Memory B cell (primary cell): ENCODE data around the gene ACKR3.

Experiments used
- ATAC-seq: fragments of 150-1000 bp; cut with Tn5 transposase; 2 replicates; pipeline ENCODE4 v1.10.0; 2021; ENCODE audit warnings: low read depth, mild to moderate bottlenecking, moderate library complexity
- DNase-seq, 2 donors: peaks; one replicate each; pipeline ENCODE4 v3.0.0; 2022; ENCODE audit warnings: low spot score in 2 of 2
- H3K27ac Mint-ChIP-seq: one replicate; pipeline ENCODE4 v1.8.0; 2022; ENCODE audit warnings: mild to moderate bottlenecking, moderate library complexity, mixed read lengths
- H3K27me3 Mint-ChIP-seq: one replicate; pipeline ENCODE4 v1.8.0; 2022; ENCODE audit warnings: mixed read lengths
- H3K36me3 Mint-ChIP-seq: one replicate; pipeline ENCODE4 v1.8.0; 2022; ENCODE audit warnings: mild to moderate bottlenecking, mixed read lengths
- H3K4me1 Mint-ChIP-seq: one replicate; pipeline ENCODE4 v1.8.0; 2022; ENCODE audit warnings: mixed read lengths
- H3K4me3 Mint-ChIP-seq: one replicate; pipeline ENCODE4 v1.8.0; 2022; ENCODE audit warnings: mild to moderate bottlenecking, moderate library complexity, mixed read lengths
- H3K9me3 Mint-ChIP-seq: one replicate; pipeline ENCODE4 v1.8.0; 2022; ENCODE audit warnings: mixed read lengths

Gene ACKR3

DNA sequence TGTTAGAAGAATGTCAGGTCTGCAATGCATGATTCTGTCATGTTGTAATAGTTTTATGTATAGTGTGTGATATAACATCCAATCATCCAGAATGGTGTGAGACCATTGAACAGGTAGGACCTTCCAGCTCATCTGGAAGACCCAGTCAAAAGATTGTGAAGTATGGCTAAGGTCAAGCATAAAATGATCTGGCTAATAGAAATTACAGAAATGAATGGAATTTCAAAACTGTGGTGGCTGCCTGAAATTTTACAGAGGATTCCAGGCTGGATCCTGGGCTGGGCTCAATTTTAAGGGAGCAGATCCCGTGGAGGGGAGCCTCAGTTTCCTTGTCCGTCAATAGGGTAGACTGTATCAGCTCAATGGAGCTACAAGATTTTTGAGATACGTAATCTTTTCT lies 39.1 kb downstream of the ACKR3 start:
- no peaks in the 10 kb centered on the region for H3K9me3 Mint-ChIP-seq
- H3K27ac Mint-ChIP-seq = no peak overlapping the region
- H3K27me3 Mint-ChIP-seq = peaks cover 27% of the 10 kb centered on the region
- ATAC-seq = no peak
- H3K36me3 Mint-ChIP-seq = no peaks in the 10 kb centered on the region
- H3K4me3 Mint-ChIP-seq = no peak overlapping the region
- no peak for DNase-seq
- H3K4me1 Mint-ChIP-seq = peaks cover 4% of the 10 kb centered on the region

DNA sequence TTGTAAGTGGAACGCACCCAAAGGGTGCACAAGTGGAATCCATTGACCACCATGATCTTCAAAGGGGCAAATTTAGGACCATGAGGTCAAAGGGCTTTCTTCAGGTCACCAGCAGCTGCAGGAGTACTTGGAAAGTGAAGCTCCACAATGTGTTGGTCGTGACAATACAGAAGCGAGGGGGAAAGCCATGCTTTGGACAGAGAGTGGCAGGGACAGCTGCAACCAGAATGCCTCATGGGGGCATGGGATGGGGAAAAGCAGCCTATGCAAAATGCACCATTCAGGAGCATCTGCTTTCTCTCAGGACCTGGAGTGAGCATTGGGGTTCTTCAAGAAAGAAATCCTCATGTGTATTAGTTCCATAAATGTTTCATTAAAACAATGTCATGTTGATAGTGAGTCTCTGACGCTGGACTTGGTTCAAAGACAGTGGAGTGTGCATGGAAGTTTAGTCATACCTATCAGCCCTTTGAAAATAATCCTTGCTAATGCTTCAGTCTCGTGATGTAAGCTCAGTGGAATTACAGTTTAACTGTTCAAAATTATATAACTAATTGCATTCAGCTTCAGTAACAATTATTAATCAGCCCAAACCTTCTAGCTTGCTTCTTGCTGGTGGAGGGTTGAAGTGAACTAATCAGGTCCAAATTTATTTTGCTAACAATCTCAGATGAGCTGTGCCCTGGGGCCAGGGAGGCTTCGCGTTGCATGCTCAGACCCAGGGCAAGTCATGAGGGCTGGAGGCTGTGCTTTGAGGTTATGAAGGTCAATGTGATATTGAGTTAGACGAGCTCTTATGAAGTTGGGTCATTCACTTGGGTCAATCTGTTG lies 41.6 kb downstream of the ACKR3 start:
- Mint-ChIP-seq H3K4me3 (no peak overlapping the region), H3K4me1 (no peaks in the 10 kb centered on the region), H3K9me3 (no peaks in the 10 kb centered on the region), H3K27me3 (peaks cover 35% of the 10 kb centered on the region), H3K36me3 (no peaks in the 10 kb centered on the region), H3K27ac (no peak overlapping the region)
- DNase-seq = no peak
- no peak for ATAC-seq

DNA sequence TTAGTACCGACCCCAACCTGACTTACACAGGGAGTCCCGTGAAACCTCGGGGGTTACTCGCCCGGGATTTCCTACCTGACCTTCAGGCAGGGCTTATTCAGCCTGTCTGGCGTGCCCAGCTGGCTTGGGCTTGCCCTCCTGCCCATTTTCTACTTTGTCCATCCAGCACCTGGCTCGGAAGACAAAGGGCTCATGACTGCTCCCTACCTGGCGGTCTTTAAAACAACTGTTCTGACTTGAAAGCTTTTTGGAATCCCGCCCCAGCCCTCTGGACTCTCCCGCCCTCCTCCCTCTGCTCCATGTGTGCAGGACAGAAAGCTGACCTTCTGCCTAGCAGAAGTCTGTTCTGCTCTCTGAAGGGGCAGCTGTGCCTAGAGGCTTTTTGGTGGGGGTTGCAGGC lies 43.1 kb downstream of the ACKR3 start:
- Mint-ChIP-seq H3K4me1 (no peaks in the 10 kb centered on the region), H3K36me3 (no peaks in the 10 kb centered on the region), H3K4me3 (no peak overlapping the region), H3K27ac (no peak overlapping the region), H3K27me3 (peaks cover 26% of the 10 kb centered on the region), H3K9me3 (no peaks in the 10 kb centered on the region)
- ATAC-seq (no peak), DNase-seq (no peak)

DNA sequence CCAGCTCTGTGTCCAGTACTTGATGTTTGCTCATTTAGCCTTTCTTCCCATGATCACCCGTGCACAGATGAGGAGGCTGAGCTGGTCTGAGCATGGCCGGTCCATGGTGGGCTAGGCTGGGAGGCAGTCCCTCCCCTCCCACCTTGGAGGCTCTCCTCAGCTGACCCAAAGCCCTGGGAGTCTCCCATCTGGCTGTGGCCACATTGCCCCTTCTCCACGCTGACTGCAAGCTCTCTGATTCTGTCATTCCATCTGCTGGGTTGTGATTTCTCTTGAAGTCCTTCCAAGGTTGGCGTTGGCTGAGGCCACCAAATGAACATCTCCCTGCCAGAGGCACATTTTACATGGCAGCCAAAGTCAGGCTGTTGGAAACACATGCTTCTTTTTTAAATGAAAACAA lies 44.0 kb downstream of the ACKR3 start:
- H3K4me3 Mint-ChIP-seq = no peak overlapping the region
- H3K36me3 Mint-ChIP-seq = no peaks in the 10 kb centered on the region
- no peak for ATAC-seq
- no peak for DNase-seq
- no peaks in the 10 kb centered on the region for H3K9me3 Mint-ChIP-seq
- no peaks in the 10 kb centered on the region for H3K4me1 Mint-ChIP-seq
- peaks cover 27% of the 10 kb centered on the region for H3K27me3 Mint-ChIP-seq
- H3K27ac Mint-ChIP-seq = no peak overlapping the region

DNA sequence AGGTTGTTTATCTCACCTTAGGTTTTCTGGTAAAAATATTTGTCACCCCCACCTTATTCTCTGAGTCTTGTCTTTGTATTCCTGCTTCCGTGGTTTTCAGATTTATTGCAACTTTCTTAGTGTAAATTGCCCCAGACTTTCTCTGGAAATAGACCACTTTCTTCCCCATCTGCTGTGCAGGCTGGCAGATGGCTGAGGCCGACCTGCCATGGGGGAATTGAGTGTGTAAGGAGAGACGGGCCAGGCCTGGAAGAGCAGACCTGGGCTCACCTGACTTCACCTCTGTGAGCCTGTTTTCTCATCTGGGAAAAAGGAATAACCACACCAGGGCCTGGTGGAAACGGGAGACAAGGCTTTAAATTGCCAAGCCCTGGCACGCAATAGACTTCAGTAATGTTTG lies 44.9 kb downstream of the ACKR3 start:
- Mint-ChIP-seq H3K27ac (no peak overlapping the region), H3K27me3 (peaks cover 27% of the 10 kb centered on the region), H3K9me3 (no peaks in the 10 kb centered on the region), H3K36me3 (no peaks in the 10 kb centered on the region), H3K4me3 (no peak overlapping the region), H3K4me1 (no peaks in the 10 kb centered on the region)
- DNase-seq = no peak
- no peak for ATAC-seq

DNA sequence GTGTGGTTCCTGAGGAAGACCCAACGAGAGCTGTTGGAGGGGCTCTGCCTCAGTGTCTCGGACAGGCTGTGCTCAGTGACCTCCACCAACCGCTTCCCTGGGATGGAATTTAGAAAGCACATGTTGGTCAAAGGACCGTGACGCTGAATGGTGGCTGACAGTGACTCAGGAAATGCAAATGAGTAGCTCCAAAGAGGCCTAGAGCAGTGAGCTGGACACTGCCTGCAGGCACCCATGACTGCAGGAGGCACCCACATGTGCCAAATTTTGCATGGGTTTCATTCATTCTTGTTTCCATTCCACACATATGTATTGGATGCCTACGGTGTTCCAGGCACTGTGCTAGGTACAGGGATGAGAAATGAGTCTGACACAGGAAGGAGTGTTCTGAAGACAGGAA lies 46.4 kb downstream of the ACKR3 start:
- Mint-ChIP-seq H3K27ac (no peak overlapping the region), H3K9me3 (no peaks in the 10 kb centered on the region), H3K4me1 (no peaks in the 10 kb centered on the region), H3K4me3 (no peak overlapping the region), H3K27me3 (peaks cover 32% of the 10 kb centered on the region), H3K36me3 (no peaks in the 10 kb centered on the region)
- ATAC-seq (no peak), DNase-seq (no peak)

DNA sequence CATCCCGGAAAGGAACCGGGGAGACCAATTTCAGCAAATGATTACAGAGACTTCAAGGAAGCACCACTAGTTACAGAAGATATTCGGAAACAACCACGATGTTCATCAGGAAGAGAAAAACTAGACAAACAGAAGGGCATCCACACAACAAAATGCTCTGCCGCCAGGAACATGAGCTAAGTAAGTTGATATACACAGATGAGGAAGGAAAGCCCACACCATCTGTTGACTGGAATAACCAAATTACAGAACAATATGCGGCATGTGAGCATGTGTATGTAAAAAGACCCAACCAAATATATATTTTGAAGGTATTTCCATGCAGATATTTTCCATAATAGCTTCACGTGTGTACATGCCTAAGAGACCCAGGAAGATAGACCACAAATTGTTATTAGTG lies 47.0 kb downstream of the ACKR3 start:
- no peaks in the 10 kb centered on the region for H3K36me3 Mint-ChIP-seq
- no peak for DNase-seq
- H3K4me3 Mint-ChIP-seq = no peak overlapping the region
- no peak for ATAC-seq
- H3K27ac Mint-ChIP-seq = no peak overlapping the region
- no peaks in the 10 kb centered on the region for H3K4me1 Mint-ChIP-seq
- H3K27me3 Mint-ChIP-seq = peaks cover 30% of the 10 kb centered on the region
- no peaks in the 10 kb centered on the region for H3K9me3 Mint-ChIP-seq

DNA sequence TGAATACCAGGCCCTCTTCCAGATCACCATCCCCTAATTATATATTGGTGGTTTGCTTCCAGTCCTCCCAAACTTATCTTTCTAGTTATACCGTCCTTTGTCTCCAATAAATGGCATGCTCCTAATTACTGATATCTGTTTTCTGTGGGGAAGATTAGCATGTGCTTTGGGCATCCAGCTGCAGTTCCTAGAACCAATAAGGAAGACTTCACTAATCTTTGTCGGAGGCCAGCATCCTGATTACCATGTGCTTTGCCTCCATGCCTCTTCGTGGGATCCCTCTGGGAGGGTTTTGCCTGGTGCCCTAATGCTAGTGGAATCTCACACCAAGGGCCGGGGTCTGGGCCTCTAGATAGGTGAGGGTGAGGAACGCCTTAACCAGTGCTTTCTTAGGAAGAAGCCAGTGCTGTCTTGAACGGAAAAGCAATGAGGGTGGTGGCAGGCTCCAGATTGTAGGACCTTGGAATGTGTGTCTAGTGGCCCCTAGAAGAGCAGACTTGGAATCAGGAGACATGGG lies 47.7 kb downstream of the ACKR3 start:
- ATAC-seq (no peak), DNase-seq (no peak)
- Mint-ChIP-seq H3K9me3 (no peaks in the 10 kb centered on the region), H3K27me3 (peaks cover 30% of the 10 kb centered on the region), H3K4me1 (no peaks in the 10 kb centered on the region), H3K27ac (no peak overlapping the region), H3K4me3 (no peak overlapping the region), H3K36me3 (no peaks in the 10 kb centered on the region)

DNA sequence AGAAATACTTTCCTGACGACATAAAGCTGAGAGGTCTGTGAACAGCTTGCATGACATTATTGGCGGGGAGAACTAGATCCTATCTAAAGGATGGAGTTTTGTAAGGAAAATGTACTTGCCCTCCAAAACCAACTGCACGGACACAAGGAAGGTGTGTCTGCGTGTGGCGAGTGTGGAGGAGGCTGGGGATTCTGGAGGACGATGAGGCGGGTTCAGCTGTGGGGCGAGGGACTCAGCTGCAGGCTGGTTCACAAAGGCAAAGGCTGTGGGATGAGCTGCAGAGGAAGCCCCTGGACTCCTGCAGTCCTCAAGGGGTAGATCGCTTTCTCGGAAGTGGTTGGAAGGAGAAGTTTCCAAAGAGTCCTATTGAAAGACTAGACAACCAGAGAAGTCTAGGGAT lies 48.2 kb downstream of the ACKR3 start:
- no peak overlapping the region for H3K4me3 Mint-ChIP-seq
- no peaks in the 10 kb centered on the region for H3K9me3 Mint-ChIP-seq
- H3K4me1 Mint-ChIP-seq = no peaks in the 10 kb centered on the region
- H3K27ac Mint-ChIP-seq = no peak overlapping the region
- DNase-seq (no peak), ATAC-seq (no peak)
- H3K27me3 Mint-ChIP-seq = peaks cover 30% of the 10 kb centered on the region
- H3K36me3 Mint-ChIP-seq = no peaks in the 10 kb centered on the region

DNA sequence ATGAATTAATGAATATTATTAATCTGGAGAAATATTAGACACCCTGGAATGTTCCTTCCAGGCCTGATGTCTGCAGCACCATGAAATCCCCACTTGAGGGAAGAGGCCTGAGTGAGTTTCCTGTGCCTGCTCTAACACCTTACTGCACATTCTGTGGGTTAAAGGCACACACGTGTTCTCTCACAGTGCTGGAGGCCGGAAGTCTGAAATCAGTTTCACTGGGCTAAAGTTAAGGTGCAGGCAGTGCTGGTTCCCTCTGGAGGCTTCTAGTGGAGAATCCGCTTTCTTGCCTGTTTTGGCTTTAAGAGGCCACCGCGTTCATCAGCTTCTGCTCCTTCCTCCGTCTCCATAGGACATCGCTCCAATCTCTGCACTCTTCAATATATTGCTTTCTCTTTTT lies 48.7 kb downstream of the ACKR3 start:
- H3K4me1 Mint-ChIP-seq = no peaks in the 10 kb centered on the region
- no peaks in the 10 kb centered on the region for H3K9me3 Mint-ChIP-seq
- no peak overlapping the region for H3K27ac Mint-ChIP-seq
- DNase-seq (no peak), ATAC-seq (no peak)
- no peaks in the 10 kb centered on the region for H3K36me3 Mint-ChIP-seq
- peaks cover 30% of the 10 kb centered on the region for H3K27me3 Mint-ChIP-seq
- H3K4me3 Mint-ChIP-seq = no peak overlapping the region

DNA sequence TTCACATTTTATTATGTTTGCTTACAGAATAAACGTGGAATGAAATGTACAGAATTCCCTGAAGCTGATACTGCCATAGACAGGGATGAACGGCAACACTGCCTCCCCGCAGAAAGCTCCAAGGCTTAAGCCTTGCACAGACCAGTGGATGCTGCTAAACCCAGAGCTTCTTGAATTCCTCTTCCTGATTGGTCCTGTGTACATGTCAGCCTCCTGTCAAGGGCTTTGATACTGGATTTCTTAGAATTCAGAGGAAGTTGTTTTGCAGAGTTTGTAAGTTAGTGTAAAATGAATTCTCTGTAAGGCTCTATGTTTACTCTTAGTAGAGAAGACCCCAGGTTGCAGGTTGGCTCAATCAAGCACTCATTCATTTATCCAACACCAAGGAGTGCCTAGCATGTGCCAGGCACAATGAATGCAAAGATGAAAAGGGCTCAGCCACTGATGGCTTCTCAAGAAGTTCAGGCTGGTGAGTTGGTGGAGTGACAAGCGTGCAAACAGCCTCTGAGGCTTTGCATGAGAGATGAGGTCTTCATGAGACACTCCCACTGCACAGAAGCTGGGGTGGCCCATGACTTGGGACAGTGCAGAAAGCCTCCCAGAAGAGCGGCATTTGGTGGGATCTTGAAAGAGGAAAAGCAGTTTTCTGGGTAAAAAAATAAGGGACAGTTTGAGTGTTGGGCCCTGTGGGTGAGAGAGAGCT lies 50.4 kb downstream of the ACKR3 start:
- H3K4me1 Mint-ChIP-seq = no peaks in the 10 kb centered on the region
- no peak overlapping the region for H3K27ac Mint-ChIP-seq
- H3K9me3 Mint-ChIP-seq = no peaks in the 10 kb centered on the region
- ATAC-seq (no peak), DNase-seq (no peak)
- H3K4me3 Mint-ChIP-seq = no peak overlapping the region
- H3K27me3 Mint-ChIP-seq = peaks cover 20% of the 10 kb centered on the region
- no peaks in the 10 kb centered on the region for H3K36me3 Mint-ChIP-seq

DNA sequence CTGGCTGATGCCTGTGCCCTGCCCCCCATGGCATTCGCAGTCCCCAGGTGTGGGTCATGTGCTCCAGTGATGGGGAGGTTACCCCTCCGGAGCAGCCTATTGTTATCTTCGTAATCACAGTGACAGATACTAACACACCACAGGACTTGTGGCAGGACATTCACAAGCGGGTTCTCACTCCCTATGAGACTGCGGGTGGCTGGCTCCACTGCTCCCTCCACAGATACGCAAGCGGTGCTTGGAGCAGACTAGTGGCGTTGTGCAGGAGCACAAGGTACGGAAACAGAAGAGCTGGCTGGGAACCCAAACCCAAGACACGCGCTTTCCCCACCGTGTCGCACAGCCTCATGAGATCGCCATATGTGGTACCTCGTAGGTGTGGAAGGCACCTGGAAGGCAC lies 52.2 kb downstream of the ACKR3 start:
- no peaks in the 10 kb centered on the region for H3K36me3 Mint-ChIP-seq
- no peak for ATAC-seq
- no peaks in the 10 kb centered on the region for H3K9me3 Mint-ChIP-seq
- peaks cover 13% of the 10 kb centered on the region for H3K27me3 Mint-ChIP-seq
- H3K27ac Mint-ChIP-seq = no peak overlapping the region
- H3K4me1 Mint-ChIP-seq = no peaks in the 10 kb centered on the region
- DNase-seq = no peak
- H3K4me3 Mint-ChIP-seq = no peak overlapping the region

DNA sequence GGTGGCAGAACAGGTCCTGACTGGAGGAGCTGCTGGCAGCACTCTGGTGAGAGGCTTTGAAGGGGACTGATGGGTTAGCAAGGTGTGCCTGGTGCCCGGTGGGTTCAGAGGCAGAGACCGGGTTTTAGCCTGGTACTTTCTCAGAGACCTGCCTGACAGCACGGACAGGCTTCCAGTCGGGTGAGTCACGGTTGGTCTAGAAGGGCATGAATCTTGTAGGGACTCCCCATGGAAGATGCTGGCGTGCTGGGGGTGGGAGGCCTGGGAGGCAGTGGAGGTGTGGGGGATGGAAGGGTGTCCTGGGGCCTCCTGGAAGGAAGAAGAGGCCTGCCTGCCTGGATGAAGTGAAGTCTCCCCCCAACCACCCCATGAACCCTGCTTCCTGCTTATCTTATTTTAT lies 52.6 kb downstream of the ACKR3 start:
- ATAC-seq = no peak
- Mint-ChIP-seq H3K9me3 (no peaks in the 10 kb centered on the region), H3K27ac (no peak overlapping the region), H3K27me3 (peaks cover 13% of the 10 kb centered on the region), H3K36me3 (no peaks in the 10 kb centered on the region), H3K4me3 (no peak overlapping the region), H3K4me1 (no peaks in the 10 kb centered on the region)
- DNase-seq = no peak

DNA sequence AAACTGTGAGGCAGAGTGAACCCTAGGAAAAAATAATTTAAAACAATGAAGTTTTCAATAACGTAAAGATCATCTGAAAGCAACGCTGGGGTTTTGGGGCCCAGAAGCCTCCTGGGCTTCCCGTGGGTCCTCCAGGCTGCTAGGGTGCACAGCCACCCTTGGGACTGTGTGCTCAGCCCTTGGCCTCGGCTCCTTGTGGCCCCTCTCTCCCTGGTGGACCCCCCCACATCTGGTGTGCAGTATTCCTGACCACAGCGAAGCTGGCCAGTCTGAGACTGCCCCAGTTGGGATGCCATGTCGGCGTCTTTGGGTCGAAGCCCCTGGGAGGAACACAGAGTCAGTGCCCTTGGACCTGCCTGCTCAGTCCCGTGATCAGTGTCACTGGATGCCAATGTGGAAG lies 53.0 kb downstream of the ACKR3 start:
- Mint-ChIP-seq H3K27me3 (peaks cover 13% of the 10 kb centered on the region), H3K36me3 (no peaks in the 10 kb centered on the region), H3K4me1 (no peaks in the 10 kb centered on the region), H3K27ac (no peak overlapping the region), H3K4me3 (no peak overlapping the region), H3K9me3 (no peaks in the 10 kb centered on the region)
- ATAC-seq = no peak
- no peak for DNase-seq

DNA sequence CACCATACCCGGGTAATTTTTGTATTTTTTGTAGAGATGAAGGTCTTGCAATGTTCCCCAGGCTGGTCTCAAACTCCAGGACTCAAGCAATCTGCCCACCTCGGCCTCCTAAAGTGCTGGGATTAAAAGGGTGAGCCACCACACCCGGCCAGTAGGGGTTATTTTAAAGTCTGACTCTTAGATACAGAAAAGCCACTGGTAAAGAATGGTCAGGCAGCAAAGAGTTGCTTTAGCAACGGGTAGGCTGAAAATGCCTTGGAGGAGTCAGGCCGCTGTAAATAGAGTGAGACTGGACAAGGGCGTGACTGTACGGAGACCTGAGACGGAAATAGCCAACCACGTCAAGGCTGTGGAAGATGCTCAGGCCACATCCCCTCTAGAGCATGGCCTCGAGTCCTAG lies 54.2 kb downstream of the ACKR3 start:
- ATAC-seq = no peak
- Mint-ChIP-seq H3K4me3 (no peak overlapping the region), H3K36me3 (no peaks in the 10 kb centered on the region), H3K4me1 (no peaks in the 10 kb centered on the region), H3K9me3 (no peaks in the 10 kb centered on the region), H3K27ac (no peak overlapping the region), H3K27me3 (peaks cover 12% of the 10 kb centered on the region)
- no peak for DNase-seq
